Cortex of kidney (tissue), 1 donor: ENCODE data around the gene LDLRAD3.

Experiments used
- DNase-seq: peaks from one replicate; lab custom pipeline; 2025; lab: John Stamatoyannopoulos, UW

The LDLRAD3 gene

DNA sequence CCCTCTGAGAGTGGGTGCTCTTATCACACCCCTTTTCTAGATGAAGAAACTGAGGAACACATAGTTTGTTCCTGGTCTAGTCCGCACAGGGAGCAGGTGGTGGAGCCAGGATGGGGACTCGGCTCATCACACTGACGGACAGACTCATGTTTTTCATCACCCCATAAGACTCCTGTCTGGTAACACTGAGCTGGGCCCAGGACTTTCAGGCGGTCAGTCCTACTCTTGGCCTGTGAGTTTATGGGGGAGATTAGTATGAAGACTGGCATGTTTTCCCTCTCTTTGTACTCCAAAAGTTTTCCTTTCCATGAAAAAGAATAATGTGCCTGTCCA, 160.8 kb downstream of the LDLRAD3 start:
- no peak for DNase-seq

DNA sequence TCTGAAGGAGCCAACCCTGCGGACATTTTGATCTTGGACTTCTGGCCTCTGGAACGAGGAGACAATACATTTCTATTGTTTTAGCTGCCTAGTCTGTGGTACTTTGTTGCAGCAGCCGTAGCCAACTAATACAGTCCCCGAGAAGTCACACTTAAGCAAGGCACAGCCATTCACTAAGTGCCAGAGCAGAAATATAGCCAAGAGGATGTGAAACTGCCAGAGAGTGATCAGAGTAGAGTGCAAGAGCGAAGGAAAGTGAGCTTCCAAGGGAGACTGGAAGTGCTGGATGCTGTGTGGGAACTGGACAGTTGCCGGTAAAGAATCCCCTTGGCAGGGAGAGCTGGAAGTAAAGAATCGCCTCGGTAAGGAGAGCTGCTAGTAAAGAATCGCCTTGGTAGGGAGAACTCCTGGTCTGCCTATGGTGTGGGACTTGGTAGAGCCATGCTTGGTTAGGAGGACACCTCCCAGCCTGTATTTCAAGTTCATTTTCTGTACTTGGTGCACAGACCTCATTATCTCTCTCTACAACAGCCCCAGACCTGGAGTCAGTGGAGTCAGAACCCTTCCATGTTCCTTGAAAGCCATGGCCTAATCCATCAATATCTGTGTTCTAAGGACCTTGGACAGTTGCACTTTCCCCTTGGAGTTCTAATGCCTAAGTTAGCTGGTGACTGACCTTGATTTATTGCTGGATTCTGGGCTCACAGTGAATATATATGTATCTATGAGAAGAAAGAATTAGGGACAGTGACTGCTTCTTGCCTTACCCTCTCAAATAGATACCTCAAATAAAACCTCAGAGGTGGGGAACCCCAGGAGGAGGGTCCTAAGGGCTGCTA, 162.1 kb downstream of the LDLRAD3 start:
- DNase-seq, result no peak

GRCh38 chr11:36107547-36107946, 163.7 kb downstream of the LDLRAD3 start:
- no peak for DNase-seq

- DNase-seq, result no peak
These were observed 165.2 kb downstream of the LDLRAD3 start for GRCh38 chr11:36108881-36109589.

- no peak for DNase-seq
These were observed 165.7 kb downstream of the LDLRAD3 start for GRCh38 chr11:36109590-36109849.

GRCh38 chr11:36109850-36110606, 166.2 kb downstream of the LDLRAD3 start:
- no peak for DNase-seq

DNA sequence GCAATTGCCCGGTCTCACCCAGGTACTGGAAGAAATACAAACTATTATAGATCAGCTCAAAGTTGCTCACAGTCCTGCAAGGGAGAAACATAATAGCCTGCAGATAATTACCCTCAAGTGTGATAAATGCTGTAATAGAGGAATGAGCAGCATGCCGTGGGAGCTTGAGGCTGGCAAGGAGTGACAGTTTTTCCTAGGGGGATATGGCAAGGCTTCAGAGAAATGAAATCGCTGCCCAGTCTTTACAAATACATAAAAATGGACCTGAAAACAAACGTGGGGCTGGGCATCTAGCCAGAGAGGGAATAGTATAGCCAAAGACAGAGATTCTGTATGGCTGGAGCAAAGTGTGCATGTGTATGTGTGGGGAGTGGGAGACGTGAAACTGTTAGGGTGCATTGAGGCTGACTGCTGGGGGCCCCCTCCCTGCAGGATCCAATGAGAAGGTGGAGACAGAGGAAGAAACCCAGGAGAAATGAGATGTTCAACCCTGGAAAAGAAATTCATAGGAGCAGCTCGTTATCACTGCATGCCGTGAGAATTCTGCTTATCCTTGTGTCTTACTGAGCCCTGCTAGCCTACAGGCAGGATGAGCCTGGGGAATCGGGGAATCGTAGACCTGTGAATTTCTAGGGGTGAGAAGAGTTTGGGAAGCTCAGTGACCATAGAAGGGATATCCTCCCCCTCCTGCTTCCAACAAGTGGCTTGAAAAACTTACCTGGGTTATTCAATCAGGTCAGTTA, 167.0 kb downstream of the LDLRAD3 start:
- no peak for DNase-seq

DNA sequence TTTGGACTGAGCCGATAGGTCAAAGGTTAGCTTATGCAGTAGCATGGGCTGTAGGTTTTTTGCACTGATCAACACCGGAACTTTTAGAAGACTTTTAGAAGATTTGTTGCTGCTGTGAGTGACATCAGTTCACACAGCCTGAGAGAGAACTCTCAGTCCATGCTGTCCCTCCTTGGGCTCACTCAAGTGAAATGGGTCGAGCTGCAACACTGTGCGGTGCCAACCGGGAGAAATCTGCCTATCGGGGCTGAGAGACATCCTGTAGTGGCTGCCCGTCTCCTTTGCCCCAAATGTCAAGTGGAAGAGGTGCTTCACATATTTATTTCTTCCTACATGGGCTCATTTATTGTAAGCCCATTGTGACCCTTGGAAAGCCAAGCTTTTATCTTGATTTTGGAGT, 170.2 kb downstream of the LDLRAD3 start:
- DNase-seq, result no peak

- no peak for DNase-seq
These were observed 171.5 kb downstream of the LDLRAD3 start for GRCh38 chr11:36115378-36115801.

DNA sequence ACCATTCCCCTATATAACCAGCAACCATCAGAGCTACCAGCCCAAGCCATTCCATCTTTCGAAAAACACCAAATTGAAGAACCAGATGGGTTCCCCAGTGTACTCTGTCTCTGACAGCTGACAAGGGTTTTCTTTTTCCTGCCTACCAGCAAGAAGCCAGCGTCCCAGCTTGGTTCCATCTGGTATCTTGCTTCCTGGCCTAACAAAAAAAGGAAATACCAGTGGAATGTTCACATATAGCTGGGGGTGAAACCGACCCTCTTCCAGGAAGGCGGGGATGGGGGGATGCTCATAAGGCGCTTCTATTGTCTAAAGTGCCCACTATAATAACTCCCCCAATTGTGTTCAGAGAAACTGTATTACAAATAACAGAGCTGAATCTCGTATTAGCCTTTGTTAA, 172.3 kb downstream of the LDLRAD3 start:
- DNase-seq, result no peak

- no peak for DNase-seq
These were observed 174.2 kb downstream of the LDLRAD3 start for GRCh38 chr11:36118084-36118483.

GRCh38 chr11:36119300-36119699, 175.4 kb downstream of the LDLRAD3 start:
- no peak for DNase-seq

DNA sequence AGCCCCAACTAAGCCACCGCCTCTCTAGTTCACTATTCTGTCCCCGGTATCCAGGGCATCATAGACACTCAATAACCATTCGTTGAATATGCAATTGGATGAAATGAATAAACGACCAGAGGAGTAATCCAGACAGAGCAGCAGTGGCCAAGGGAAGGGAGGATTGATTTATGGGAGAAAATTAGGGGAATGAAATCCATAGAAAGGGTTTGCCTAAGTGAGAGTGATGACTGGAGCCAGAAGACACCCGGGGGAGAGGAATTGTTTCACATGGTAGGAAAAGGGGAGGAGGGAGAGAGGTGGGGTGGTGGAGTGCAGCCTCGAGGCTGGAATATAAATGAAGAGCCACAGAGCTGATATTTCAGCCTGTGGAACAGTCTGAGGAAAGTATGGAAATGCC, 177.2 kb downstream of the LDLRAD3 start:
- DNase-seq, result no peak

DNA sequence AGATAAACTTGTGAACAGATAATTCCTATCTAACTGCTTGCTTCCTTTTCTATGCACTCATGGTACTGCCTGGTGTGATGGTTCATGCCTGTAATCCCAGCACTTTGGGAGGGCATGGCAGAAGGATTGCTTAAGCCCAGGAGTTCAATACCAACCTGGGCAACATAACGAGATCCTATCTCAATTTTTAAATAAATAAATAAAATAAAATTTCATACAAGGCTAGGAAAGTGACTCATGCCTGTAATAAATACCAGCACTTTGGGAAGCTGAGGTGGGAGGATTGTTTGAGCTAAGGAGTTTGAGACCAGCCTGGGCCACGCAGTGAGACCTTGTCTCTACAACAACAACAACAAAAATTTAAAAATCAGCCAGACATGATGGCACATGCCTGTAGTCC, 178.8 kb downstream of the LDLRAD3 start:
- DNase-seq, result no peak

DNA sequence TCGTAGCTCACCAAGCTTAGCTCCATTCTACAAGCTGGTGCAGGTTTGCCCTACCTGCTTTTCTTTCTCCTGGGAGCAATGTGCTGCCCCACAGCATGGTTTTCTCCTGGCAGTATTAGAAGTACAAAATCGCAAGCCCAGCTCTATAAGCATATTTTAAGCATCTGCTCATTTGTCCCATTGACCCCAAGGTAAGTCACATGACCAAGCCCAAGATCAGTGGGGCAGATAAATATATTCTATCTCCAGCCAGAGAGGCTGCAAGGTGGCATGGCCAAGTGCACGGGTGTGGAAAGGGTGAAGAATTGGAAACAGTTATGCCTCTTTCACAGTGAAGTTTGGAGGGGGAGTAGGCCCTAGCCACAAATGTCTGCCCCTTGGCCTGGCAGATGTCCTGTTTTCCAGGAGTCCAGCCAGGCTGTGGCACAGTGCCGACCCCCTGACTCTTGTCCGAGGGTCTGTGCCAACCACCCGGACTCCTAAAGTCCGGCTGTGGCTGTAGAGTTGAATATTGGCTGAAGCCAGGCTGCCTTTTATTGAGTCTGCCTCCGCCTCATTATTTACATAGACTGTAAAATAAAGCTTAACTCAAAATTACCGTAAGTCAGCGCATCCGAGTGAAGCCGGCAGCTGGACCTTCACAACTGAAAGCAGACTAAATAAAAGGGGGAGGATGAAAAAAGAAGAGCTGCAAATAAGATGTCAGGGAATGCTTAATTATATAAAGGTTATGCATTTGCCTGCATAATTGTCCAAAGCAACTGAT, 179.7 kb downstream of the LDLRAD3 start:
- DNase-seq, result no peak

DNA sequence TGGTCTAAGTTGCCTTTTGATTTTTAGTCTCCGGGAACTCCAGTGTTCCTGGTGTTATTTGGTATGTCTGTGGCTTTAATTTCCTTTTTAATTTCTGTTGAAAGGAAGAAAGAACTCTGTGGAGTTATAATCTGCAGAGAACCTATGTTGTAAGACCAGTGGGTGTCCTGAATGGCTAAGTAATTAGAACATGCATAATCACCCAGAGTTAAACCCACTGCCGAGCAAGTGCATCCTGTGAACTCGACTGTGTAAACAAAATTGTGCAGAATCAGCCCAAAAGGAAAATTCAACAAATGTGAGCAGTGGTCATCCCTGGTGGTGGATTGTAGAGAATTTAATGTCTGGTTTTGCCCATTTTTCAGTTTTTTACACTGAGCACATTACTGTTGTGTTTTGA, 182.8 kb downstream of the LDLRAD3 start:
- DNase-seq, result no peak

GRCh38 chr11:36127550-36127949, 183.7 kb downstream of the LDLRAD3 start:
- no peak for DNase-seq

DNA sequence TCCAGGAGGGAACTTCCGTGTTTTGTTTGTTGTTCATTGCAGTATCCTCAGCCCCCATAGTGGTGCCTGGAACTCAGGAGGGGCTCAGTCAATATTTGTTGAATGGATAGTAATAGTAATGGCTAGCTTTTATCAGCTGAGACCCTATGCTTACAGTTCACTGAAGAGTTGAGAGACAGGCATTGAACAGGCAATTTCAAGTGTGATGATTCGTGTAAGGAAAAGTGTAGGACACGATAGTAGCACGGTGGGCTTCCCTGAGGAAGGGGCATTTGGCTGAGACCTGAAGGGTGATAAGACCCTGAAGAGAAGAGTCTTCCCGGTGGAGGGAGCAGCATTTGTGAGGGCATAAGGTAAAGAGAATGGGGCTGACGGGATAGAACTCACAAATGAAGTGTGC, 186.1 kb downstream of the LDLRAD3 start:
- DNase-seq, result no peak

DNA sequence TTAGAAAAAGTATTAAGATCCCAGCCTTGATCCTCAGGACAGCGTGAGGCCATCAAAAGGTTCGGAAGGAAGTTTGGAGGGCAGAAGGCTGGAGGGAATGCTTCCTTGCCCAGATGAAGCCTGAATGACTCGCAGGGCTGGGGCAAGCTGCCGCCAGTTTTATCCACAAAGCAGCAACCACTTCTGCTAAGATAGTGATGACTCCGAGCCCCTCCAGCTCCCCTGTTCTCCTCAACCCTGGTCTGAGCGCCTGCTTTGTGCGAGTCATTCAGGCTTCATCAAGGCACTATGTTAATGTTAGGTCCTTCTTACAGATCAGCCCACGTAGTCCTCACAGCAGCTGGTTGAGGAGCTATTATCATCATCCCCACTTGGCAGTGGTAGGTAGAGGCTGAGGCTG, 186.5 kb downstream of the LDLRAD3 start:
- no peak for DNase-seq

DNA sequence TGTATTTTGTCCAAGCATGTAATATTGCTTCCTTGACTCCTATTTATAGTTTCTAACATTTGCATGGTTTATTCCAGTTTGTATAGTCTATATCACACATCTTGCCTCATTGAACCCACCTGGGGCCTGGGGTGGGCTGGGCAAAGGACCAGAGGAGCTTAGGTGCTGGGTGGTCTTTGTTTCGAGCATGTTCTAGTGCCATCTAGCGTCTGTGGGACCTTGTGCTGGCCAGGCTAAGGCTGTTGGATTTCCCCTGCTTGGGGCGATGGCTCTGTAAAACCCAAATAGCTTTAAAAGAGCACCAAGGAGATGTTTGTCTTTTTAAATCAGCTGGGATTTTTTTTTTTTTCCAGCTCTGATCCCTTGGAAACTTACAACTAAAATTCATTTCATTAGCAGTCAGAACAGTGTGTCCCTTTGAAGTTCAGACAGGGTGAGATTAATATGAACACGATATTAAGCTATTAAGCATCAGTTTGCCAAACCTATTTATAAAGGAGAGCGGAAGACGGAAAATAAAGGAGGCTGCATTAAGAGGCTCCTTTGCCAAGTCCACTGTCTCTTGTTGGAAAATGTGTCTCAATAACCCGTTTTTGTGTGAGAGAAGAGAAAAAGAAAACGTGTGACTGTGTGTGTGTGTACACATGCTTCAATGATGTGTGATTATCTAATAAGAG, 188.0 kb downstream of the LDLRAD3 start:
- DNase-seq, result no peak

GRCh38 chr11:36132940-36133339, 189.1 kb downstream of the LDLRAD3 start:
- DNase-seq, result no peak
